Liver (tissue), 2 donors: ENCODE measurements around the gene CIB4.

Experiments
- RAD21 ChIP-seq, 2 donors: IDR thresholded peaks; 2 replicates each; pipeline ENCODE4 v1.6.1; 2016; ENCODE audit warnings: antibody characterized with exemption in 2 of 2, mild to moderate bottlenecking in 2 of 2
- SP1 ChIP-seq: IDR thresholded peaks from 2 replicates; pipeline ENCODE4 v1.6.1; 2018; ENCODE audit warnings: antibody characterized with exemption, mild to moderate bottlenecking
- donor health status: healthy.

DNA sequence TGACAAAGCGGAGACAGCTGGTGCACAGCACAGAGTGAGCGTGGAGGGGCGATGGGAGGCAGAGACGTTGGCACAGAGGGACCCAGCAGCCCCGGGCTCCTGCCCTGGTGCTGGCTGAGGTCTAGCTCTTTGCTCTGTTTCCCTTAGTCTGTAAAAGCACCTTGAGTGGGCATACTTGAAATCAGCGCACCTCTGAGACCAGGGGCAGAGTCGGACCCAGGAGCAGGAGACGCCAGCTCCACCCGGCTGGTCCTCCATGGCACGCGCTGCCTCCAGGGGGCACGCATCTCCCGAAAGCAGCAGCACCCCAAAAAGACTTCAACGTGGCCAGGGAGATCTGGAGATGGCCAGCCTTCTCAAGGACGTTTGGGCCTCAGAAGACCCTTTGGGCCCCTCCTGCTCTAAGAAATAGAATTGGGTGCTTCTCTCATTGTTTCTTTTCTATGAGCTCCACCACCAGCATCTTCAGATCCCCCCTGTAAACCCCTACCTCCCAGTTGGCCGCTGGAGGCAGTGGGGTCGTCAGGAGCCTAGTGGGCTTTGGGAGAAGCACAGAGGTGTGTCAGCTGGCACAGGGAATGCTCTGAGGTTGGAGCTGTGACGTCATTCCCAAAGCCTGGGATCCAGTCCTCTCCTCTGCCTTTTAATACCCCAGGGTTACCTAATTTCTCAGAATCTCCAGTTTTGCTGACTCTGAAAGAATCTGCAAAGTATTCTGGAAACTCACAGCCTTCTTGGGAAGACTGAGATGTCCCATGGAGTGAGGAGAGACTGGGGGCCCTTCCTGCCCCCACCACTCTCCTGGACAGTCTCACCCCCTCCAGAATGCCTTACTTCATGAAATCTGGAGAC lies 58.9 kb downstream of the CIB4 start:
- TF ChIP-seq RAD21 (IDR thresholded peaks at IDR 0.05) (no peak), SP1 (no peak)
